SU-DHL-6 (cell line): ENCODE results near the gene NCOA4.

Source experiments
- H2AFZ ChIP-seq: fragments of 200-600 bp; sonication (generic); 2 replicates; pipeline ENCODE4 v1.6.1; 2014; ENCODE audit warnings: low read depth, mild to moderate bottlenecking, moderate library complexity, mixed read lengths, antibody characterized with exemption, low read length; ENCODE audit not compliant: severe bottlenecking
- H3F3A ChIP-seq: fragments of 200-600 bp; shearing (Covaris generic); 2 replicates; pipeline ENCODE4 v1.6.0; 2016; ENCODE audit warnings: antibody characterized with exemption, mild to moderate bottlenecking; ENCODE audit not compliant: insufficient read depth
- H3K27ac ChIP-seq: fragments of 200-600 bp; sonication (generic); 2 replicates; pipeline ENCODE4 v1.5.1; 2016; ENCODE audit warnings: low read depth, mild to moderate bottlenecking, low read length, moderate library complexity, mixed read lengths
- H3K27me3 ChIP-seq: fragments of 200-600 bp; sonication (generic), shearing (Covaris generic); 2 replicates; pipeline ENCODE4 v1.6.0; 2014; ENCODE audit warnings: mild to moderate bottlenecking, low read length
- H3K36me3 ChIP-seq: fragments of 200-600 bp; sonication (generic); 2 replicates; pipeline ENCODE4 v1.6.1; 2014; ENCODE audit warnings: mild to moderate bottlenecking, low read length, mixed read lengths
- H3K4me2 ChIP-seq: fragments of 300-600, 200-600 bp; shearing (Covaris generic), sonication (generic); 2 replicates; pipeline ENCODE4 v1.6.0; 2014; ENCODE audit warnings: low read length, low read depth, mild to moderate bottlenecking; ENCODE audit not compliant: poor library complexity, severe bottlenecking
- H3K4me3 ChIP-seq: fragments of 200-600 bp; sonication (generic); 2 replicates; pipeline ENCODE4 v1.5.1; 2014; ENCODE audit warnings: antibody characterized with exemption, low read length, mild to moderate bottlenecking, mixed read lengths; ENCODE audit not compliant: insufficient read depth, poor library complexity, severe bottlenecking
- H3K79me2 ChIP-seq: fragments of 200-600 bp; sonication (generic); 2 replicates; pipeline ENCODE4 v1.6.1; 2014; ENCODE audit warnings: mild to moderate bottlenecking, low read length, moderate library complexity; ENCODE audit not compliant: insufficient read depth
- H3K9ac ChIP-seq: fragments of 200-600 bp; sonication (generic); 2 replicates; pipeline ENCODE4 v1.7.0; 2014; ENCODE audit warnings: mild to moderate bottlenecking, low read length
- H3K9me2 ChIP-seq: fragments of 200-600 bp; sonication (generic); replicated peaks from 2 replicates; pipeline ENCODE4 v1.6.1; 2014; ENCODE audit warnings: low read length; ENCODE audit not compliant: insufficient read depth
- H3K9me3 ChIP-seq: fragments of 200-600 bp; sonication (generic); 2 replicates; pipeline ENCODE4 v1.6.1; 2014; ENCODE audit warnings: low read length, mixed read lengths; ENCODE audit not compliant: insufficient read depth
- H4K20me1 ChIP-seq: fragments of 200-600 bp; sonication (generic); 2 replicates; pipeline ENCODE4 v1.6.1; 2014; ENCODE audit warnings: low read depth, mild to moderate bottlenecking, antibody characterized with exemption, low read length, moderate library complexity, mixed read lengths
- EZH2phosphoT487 ChIP-seq: fragments of 200-600 bp; sonication (generic), shearing (Covaris generic); conservative IDR thresholded peaks from 2 replicates; pipeline ENCODE4 v1.6.1; 2018; ENCODE audit warnings: mild to moderate bottlenecking, antibody characterized with exemption, low read length, moderate library complexity, mixed read lengths
- TF ChIP-seq, protein P1 (sequence below): fragments of 200-600 bp; sonication (generic); IDR thresholded peaks from one replicate; pipeline ENCODE4 v1.5.1; 2017; ENCODE audit warnings: antibody characterized with exemption, mild to moderate bottlenecking, low read length, moderate library complexity; ENCODE audit not compliant: insufficient read depth, poor library complexity, severe bottlenecking

The NCOA4 gene

DNA sequence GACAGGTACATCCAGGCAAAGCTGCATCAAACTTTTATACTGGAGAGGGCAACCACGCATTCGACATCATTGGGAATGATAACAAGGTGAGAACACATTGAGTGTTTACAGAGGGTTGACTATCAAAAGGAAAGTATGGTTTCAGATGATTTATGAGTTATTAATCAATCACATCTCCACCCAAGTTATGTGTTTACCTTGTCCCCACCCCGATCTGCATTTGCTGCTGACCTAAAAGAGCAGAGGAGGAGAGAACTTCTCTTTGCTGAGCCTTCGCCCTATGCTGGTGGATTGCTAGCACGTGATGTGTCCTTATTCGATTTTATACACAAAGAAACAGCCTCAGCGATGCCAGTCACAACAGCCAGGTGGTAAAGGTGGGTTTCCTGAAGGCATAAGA lies 15.8 kb upstream of the NCOA4 start, which contains the start of gene MSMB:
MSMB (minus strand) TSS at position 9 of the 400 bp plus-strand sequence. CDS start 32 bp downstream, outside the sequence.
- Histone ChIP-seq H2AFZ (no peak within 1 kb of the TSS), H4K20me1 (no peaks in the 10 kb centered on the region), H3K4me2 (no peak within 1 kb of the TSS), H3K79me2 (no peaks in the 10 kb centered on the region), H3K4me3 (no peak within 1 kb of the TSS), H3K9ac (no peak within 1 kb of the TSS), H3K27ac (no peak within 1 kb of the TSS), H3K36me3 (no peaks in the 10 kb centered on the region), H3K27me3 (no peaks in the 10 kb centered on the region), H3F3A (no peaks in the 10 kb centered on the region), H3K9me2 (no peaks in the 10 kb centered on the region), H3K9me3 (no peaks in the 10 kb centered on the region)
- TF ChIP-seq EZH2phosphoT487: no peak
- TF ChIP-seq, protein P1, sequence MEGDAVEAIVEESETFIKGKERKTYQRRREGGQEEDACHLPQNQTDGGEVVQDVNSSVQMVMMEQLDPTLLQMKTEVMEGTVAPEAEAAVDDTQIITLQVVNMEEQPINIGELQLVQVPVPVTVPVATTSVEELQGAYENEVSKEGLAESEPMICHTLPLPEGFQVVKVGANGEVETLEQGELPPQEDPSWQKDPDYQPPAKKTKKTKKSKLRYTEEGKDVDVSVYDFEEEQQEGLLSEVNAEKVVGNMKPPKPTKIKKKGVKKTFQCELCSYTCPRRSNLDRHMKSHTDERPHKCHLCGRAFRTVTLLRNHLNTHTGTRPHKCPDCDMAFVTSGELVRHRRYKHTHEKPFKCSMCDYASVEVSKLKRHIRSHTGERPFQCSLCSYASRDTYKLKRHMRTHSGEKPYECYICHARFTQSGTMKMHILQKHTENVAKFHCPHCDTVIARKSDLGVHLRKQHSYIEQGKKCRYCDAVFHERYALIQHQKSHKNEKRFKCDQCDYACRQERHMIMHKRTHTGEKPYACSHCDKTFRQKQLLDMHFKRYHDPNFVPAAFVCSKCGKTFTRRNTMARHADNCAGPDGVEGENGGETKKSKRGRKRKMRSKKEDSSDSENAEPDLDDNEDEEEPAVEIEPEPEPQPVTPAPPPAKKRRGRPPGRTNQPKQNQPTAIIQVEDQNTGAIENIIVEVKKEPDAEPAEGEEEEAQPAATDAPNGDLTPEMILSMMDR: no peak

DNA sequence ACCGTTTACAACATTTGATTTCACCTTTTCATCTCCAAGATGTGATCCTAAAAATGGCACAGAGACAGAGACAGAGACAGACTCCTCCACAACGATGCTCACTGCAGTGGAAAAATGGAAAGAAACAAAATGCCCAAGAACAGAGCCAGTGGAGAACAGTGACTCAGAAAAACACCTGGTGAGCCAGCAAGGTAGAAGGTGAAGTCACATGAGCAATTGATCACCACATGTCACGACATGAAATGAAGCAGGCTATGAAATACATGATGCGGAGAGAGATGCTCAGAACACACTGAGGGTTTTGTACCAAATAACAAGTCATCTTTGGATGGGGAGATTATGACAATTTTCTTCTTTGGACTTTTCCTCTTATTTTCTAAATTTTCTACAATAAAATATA lies 12.1 kb upstream of the NCOA4 start:
- Histone ChIP-seq H3K9me2 (no peaks in the 10 kb centered on the region), H3K9ac (no peak overlapping the region), H4K20me1 (no peaks in the 10 kb centered on the region), H3K4me3 (no peak overlapping the region), H3K36me3 (no peaks in the 10 kb centered on the region), H2AFZ (no peak overlapping the region), H3K79me2 (no peaks in the 10 kb centered on the region), H3F3A (no peaks in the 10 kb centered on the region), H3K4me2 (no peak overlapping the region), H3K9me3 (no peaks in the 10 kb centered on the region), H3K27me3 (no peaks in the 10 kb centered on the region), H3K27ac (no peak overlapping the region)
- no peak for TF ChIP-seq EZH2phosphoT487
- TF ChIP-seq, protein P1: no peak

DNA sequence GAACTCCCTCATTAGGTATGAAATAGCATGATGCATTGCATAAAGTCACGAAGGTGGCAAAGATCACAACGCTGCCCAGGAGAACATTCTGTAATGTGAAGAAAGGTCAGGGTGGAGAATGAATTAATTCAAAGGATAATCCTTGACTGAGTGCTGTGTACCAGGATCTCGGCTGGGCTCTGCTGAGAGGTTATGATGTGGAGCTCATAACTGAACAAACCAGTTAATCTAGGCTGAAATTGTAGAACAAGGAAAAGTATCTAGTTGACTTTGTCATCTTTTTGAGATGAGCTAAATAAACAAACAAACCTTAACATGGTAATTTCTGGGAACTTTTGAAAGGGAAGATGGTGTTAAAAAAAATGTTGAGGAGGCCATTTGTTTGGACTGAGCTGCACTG lies 9.6 kb upstream of the NCOA4 start:
- H3K27ac ChIP-seq: no peak overlapping the region
- H3K79me2 ChIP-seq: no peaks in the 10 kb centered on the region
- H3K27me3 ChIP-seq: no peaks in the 10 kb centered on the region
- TF ChIP-seq, protein P1: no peak
- TF ChIP-seq EZH2phosphoT487: no peak
- H3K4me3 ChIP-seq: no peak overlapping the region
- no peaks in the 10 kb centered on the region for H3K9me2 ChIP-seq
- no peaks in the 10 kb centered on the region for H3K9me3 ChIP-seq
- H3K9ac ChIP-seq: no peak overlapping the region
- H3K36me3 ChIP-seq: no peaks in the 10 kb centered on the region
- no peaks in the 10 kb centered on the region for H4K20me1 ChIP-seq
- no peak overlapping the region for H2AFZ ChIP-seq
- no peak overlapping the region for H3K4me2 ChIP-seq
- no peaks in the 10 kb centered on the region for H3F3A ChIP-seq
